ENCODE data around the gene MFN2.

Gene MFN2

DNA sequence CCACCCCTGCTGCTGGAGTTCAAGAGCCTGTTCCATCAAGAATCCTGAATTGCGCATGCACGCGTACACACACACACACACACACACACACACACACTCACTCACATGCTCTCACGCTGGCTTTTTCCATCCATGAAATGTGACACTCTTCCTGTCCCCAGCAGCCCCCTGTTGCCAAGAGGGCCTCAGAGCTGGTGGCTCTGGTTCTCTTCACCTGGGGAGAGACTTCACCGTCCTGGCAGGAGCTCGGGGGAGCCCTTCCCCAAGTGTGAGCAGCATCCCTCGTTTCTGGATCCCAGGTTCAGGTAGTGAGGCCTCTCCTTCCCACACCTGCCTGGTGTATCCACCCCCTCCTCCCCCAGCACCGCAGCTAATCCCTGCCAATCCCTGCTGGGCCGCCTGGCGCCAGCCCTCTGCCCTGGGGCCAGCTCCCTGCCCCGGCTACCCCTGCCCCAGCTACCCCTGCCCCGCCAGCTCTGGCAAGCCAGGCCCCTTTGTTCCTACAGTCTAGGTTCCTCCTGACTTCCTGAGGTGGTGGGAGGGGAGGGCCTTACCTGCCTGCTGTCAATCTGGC, 35.8 kb upstream of the MFN2 start:
- ChIA-PET CTCF (no interaction called here), POLR2A (interaction anchor here (0.6 to 1.5 kb wide), 4 partner anchors 10 to 52 kb away, joined by 3 to 15 read pairs (median 4); partner anchors contain the start of genes MFN2 and PLOD1)
- TF ChIP-seq HDGF (IDR thresholded peaks at IDR 0.05; ENCODE audit: borderline replicate concordance) (no peak), FOXM1 (IDR thresholded peaks at IDR 0.05; ENCODE audit: borderline replicate concordance) (no peak), ELF4 (IDR thresholded peaks at IDR 0.05) (no peak), CTBP1 (IDR thresholded peaks at IDR 0.05; ENCODE audit: borderline replicate concordance) (peak; percentile 68; the same call in 1 of the 2 replicates), SP1 (IDR thresholded peaks at IDR 0.05) (no peak), FOXK2 (IDR thresholded peaks at IDR 0.05) (no peak), TARDBP (IDR thresholded peaks at IDR 0.05) (no peak), ZNF384 (IDR thresholded peaks at IDR 0.05) (no peak), ARNT (IDR thresholded peaks at IDR 0.05) (no peak), LEF1 (IDR thresholded peaks at IDR 0.05; ENCODE audit: borderline replicate concordance) (no peak), L3MBTL2 (conservative IDR thresholded peaks at IDR 0.05) (no peak), SUZ12 (IDR thresholded peaks at IDR 0.05) (no peak), FOXA1 (IDR thresholded peaks at IDR 0.05) (no peak), NFRKB (IDR thresholded peaks at IDR 0.05) (no peak)
- TF ChIP-seq, protein P1, sequence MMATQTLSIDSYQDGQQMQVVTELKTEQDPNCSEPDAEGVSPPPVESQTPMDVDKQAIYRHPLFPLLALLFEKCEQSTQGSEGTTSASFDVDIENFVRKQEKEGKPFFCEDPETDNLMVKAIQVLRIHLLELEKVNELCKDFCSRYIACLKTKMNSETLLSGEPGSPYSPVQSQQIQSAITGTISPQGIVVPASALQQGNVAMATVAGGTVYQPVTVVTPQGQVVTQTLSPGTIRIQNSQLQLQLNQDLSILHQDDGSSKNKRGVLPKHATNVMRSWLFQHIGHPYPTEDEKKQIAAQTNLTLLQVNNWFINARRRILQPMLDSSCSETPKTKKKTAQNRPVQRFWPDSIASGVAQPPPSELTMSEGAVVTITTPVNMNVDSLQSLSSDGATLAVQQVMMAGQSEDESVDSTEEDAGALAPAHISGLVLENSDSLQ (IDR thresholded peaks at IDR 0.05): 0 out of 2 replicates have a peak, but pooled peaks have one; percentile 7
- DNase-seq (ENCODE audit: extremely low spot score): peak; percentile 46

DNA sequence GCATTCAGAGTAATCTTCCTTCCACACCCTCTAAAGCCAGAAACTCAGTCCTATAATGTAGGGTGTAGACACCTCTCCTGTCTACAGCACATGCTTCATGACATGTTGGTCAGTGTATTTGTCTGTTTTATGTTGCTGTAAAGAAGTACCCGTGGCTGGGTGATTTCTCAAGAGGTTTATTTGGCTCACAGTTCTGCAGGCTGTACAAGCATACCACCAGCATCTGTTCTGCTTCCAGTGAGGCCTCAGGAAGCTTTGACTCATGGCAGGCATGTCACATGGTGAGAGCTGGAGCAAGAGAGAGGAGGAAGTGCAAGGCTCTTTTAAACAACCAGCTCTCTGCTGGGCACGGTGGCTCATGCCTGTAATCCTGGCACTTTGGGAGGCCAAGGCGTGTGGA, 33.6 kb upstream of the MFN2 start:
- ChIA-PET CTCF (no interaction called here), POLR2A (interaction anchor here (1.1 to 1.4 kb wide), 2 partner anchors 33 to 37 kb away, joined by 4 to 6 read pairs; partner anchors contain the start of gene MFN2)
- DNase-seq (ENCODE audit: extremely low spot score): no peak
- TF ChIP-seq CTBP1 (IDR thresholded peaks at IDR 0.05; ENCODE audit: borderline replicate concordance): no peak
- TF ChIP-seq SP1 (IDR thresholded peaks at IDR 0.05): no peak
- TF ChIP-seq LEF1 (IDR thresholded peaks at IDR 0.05; ENCODE audit: borderline replicate concordance): no peak
- no peak for TF ChIP-seq TARDBP (IDR thresholded peaks at IDR 0.05)
- no peak for TF ChIP-seq FOXA1 (IDR thresholded peaks at IDR 0.05)
- no peak for TF ChIP-seq FOXM1 (IDR thresholded peaks at IDR 0.05; ENCODE audit: borderline replicate concordance)
- TF ChIP-seq BHLHE40 (IDR thresholded peaks at IDR 0.05; ENCODE audit: borderline replicate concordance): no peak
- TF ChIP-seq ELF4 (IDR thresholded peaks at IDR 0.05): no peak
- TF ChIP-seq L3MBTL2 (conservative IDR thresholded peaks at IDR 0.05): no peak
- no peak for TF ChIP-seq ARNT (IDR thresholded peaks at IDR 0.05)
- no peak for TF ChIP-seq HDGF (IDR thresholded peaks at IDR 0.05; ENCODE audit: borderline replicate concordance)
- TF ChIP-seq NFRKB (IDR thresholded peaks at IDR 0.05): no peak
- no peak for TF ChIP-seq SUZ12 (IDR thresholded peaks at IDR 0.05)
- TF ChIP-seq, protein P1 (IDR thresholded peaks at IDR 0.05): no peak

DNA sequence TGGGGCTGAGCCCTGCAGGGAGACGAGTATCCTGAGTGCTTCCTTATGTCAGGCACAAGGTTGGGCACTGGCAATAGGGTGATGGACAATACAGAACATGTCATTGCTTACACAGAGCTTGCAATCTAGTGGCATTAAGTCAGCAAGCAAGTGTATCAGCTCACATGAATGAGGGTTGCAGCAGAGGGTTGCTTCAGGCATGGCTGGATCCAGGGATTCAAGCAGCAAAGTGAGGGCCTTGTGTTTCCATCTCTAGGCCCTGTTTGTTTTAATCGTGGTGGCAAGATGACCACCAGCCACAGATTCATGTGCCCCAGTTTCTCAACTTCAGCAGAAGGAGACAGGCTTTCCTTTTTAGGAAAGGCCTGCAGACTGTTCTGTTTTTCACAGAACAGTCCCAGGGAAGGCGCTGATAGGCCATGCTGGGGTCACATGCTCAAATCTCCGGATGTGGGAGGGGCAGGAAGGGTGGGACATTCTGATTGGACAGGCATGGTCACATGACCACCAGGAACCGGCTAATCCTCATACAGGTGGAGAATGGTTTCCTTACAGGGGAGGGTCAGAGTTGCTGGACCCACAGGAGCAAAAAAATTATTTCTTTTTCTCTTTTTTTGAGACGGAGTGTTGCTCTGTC, 31.3 kb upstream of the MFN2 start:
- TF ChIP-seq ZNF384 (IDR thresholded peaks at IDR 0.05) (no peak), LEF1 (IDR thresholded peaks at IDR 0.05; ENCODE audit: borderline replicate concordance) (no peak), FOXK2 (IDR thresholded peaks at IDR 0.05) (no peak), BHLHE40 (IDR thresholded peaks at IDR 0.05; ENCODE audit: borderline replicate concordance) (no peak), ELF4 (IDR thresholded peaks at IDR 0.05) (no peak), FOXM1 (IDR thresholded peaks at IDR 0.05; ENCODE audit: borderline replicate concordance) (no peak), NFRKB (IDR thresholded peaks at IDR 0.05) (no peak), SP1 (IDR thresholded peaks at IDR 0.05) (no peak), ARNT (IDR thresholded peaks at IDR 0.05) (no peak), HDGF (IDR thresholded peaks at IDR 0.05; ENCODE audit: borderline replicate concordance) (no peak)
- TF ChIP-seq, protein P1 (IDR thresholded peaks at IDR 0.05): no peak
- peak; percentile 67 for DNase-seq (ENCODE audit: extremely low spot score)
- POLR2A ChIA-PET: interaction anchor here (1.2 kb wide), 1 partner anchor 39 kb away, joined by 4 read pairs; no protein-coding TSS in a partner anchor
- CTCF ChIA-PET: no interaction called here

DNA sequence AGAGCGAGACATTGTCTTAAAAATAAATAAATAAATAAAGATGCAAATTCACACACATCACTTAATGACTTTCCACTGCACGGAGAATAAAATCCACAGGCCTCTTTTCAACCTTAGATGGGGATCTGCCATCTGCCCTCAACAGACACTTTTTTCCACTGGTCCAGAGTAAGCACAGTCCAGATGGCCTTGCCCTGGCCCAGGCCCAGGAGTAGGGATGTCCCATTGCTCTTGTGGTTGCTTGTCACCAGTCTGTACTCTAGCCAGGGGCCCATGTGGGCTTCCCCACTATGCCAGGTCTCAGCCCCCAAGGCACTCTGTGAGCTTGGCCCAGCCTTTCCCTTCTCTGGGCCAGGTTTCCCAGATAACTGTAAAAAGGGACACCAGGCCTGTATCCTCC, 28.3 kb upstream of the MFN2 start:
- no peak for DNase-seq (ENCODE audit: extremely low spot score)
- no peak for TF ChIP-seq CTBP1 (IDR thresholded peaks at IDR 0.05; ENCODE audit: borderline replicate concordance)
- TF ChIP-seq NFRKB (IDR thresholded peaks at IDR 0.05): no peak
- TF ChIP-seq, protein P1 (IDR thresholded peaks at IDR 0.05): no peak
- TF ChIP-seq SUZ12 (IDR thresholded peaks at IDR 0.05): no peak
- TF ChIP-seq FOXM1 (IDR thresholded peaks at IDR 0.05; ENCODE audit: borderline replicate concordance): no peak
- no peak for TF ChIP-seq ELF4 (IDR thresholded peaks at IDR 0.05)
- no peak for TF ChIP-seq LEF1 (IDR thresholded peaks at IDR 0.05; ENCODE audit: borderline replicate concordance)
- no peak for TF ChIP-seq BHLHE40 (IDR thresholded peaks at IDR 0.05; ENCODE audit: borderline replicate concordance)
- TF ChIP-seq L3MBTL2 (conservative IDR thresholded peaks at IDR 0.05): no peak
- TF ChIP-seq FOXA1 (IDR thresholded peaks at IDR 0.05): no peak
- no peak for TF ChIP-seq HDGF (IDR thresholded peaks at IDR 0.05; ENCODE audit: borderline replicate concordance)
- TF ChIP-seq FOXK2 (IDR thresholded peaks at IDR 0.05): no peak
- TF ChIP-seq TARDBP (IDR thresholded peaks at IDR 0.05): no peak
- POLR2A ChIA-PET: interaction anchor here (0.7 kb wide), 1 partner anchor 25 kb away, joined by 3 read pairs; no protein-coding TSS in a partner anchor
- CTCF ChIA-PET: no interaction called here
